HG02571 (cell line): ENCODE measurements around the gene TMCC1.
"Not testable (repeated sequence)": the region's sequence is repeated elsewhere in the genome, so short reads cannot be mapped to it uniquely, and the experiment has no call there.

Experiments
- ATAC-seq: cut with Tn5 transposase; IDR thresholded peaks from one replicate; pipeline ENCODE4 v1.9.1; 2021; ENCODE audit warnings: mild to moderate bottlenecking, moderate library complexity; ENCODE audit not compliant: unreplicated experiment

The TMCC1 gene

DNA sequence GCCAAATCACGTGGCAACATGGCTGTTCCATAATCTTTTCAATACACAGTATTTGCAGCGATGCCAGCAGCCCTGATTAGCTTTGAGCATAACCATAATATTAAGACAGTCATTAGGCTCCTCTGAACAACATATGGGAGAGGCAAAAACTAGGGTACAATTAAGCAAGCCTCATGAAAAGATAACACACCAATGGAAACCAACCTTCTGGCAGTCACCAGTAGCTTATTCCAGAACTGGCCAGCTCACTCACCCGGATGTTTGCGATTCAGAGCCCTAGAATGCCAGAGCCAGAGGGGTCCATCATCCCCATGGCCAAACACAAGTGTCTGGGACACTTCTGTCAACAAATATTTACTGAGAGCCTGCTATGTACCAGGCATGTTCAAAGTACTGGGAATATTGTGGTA lies 238.2 kb downstream of the TMCC1 start:
- ATAC-seq: no peak

GRCh38 chr3:129654131-129654530 lies 239.4 kb downstream of the TMCC1 start:
- ATAC-seq: no peak

DNA sequence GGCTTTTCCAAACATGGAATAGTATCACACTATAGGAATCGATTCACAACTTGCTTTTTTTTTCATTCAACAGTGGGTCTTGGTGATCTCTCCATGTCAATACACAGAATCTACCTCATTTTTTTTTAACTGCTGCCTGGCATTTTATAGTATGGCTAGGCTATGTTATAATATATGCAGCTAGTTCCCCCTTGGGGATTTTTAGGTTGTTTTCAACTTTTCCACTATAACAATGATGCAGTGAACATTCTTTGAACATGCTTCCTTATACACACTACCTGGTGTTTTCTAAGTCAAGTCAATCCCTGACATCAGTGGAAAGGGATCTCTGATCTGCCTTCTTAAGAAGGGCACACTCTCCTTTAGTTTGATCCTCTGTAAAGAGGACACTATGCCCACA lies 240.5 kb downstream of the TMCC1 start:
- ATAC-seq: no peak

GRCh38 chr3:129651435-129652202 lies 241.9 kb downstream of the TMCC1 start:
- ATAC-seq: no peak

- ATAC-seq: no peak
Observed at GRCh38 chr3:129650256-129650872, 243.1 kb downstream of the TMCC1 start.

DNA sequence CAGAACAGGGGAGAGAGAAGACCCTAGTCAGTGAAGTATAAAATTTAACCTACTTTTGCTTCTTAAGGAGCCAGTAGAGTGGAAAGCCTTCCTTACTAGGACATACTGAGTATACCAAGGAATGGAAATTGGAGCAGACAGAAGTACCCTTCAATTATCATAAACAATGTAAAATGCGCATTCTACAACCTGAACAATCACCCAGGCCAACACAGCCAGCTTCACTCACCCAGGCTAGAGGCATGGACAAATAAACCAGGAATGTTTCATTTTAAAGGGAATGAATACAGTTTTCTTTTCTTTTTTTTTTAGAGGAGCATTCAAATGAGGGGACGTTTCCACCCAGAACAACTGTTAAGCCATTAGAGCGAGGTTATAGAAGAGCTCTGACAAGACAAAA lies 245.1 kb downstream of the TMCC1 start:
- ATAC-seq: no peak

GRCh38 chr3:129645286-129645685 lies 248.2 kb downstream of the TMCC1 start:
- no peak for ATAC-seq

- ATAC-seq: no peak
Observed at GRCh38 chr3:129644836-129645235, 248.7 kb downstream of the TMCC1 start.

- ATAC-seq: not testable (repeated sequence)
Observed at GRCh38 chr3:129641567-129642260, 251.8 kb downstream of the TMCC1 start.

GRCh38 chr3:129640985-129641384 lies 252.5 kb downstream of the TMCC1 start:
- ATAC-seq: not testable (repeated sequence)

DNA sequence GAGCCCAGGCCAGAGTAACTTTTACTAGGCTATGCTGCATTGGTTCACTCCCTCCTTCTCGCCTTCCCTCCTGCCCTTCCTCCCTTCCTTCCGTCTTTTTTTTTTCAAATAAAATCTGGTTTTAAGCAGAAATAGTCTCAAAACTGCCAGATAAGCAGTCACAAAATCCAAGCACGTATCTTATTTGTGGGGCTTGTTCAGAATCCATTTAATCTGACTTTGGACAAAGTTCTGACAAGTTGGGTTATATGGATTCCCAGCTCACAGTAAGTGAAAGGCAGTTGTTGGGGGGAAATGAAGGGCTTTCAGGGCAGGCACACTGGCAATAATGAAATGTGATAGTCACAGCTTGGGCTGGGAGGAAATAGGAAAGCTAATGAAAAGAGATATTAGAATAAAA lies 255.0 kb downstream of the TMCC1 start:
- ATAC-seq: no peak

DNA sequence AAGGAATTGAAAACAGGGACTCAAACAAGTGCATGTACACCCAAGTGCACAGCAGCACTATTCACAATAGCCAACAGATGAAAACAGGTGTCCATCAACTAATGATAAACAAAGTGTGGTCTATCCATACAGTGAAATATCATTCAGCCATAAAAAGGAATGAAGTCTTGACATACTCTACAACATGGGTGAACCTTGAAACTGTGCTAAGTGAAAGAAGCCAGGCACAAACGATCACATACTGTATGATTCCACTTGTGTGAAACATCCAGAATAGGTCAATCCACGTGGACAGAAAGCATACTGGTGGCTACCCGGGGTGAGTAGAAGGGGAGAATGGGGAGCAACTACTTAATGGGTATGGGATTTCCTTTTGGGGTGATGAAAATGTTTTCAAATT lies 257.4 kb downstream of the TMCC1 start:
- no peak for ATAC-seq

DNA sequence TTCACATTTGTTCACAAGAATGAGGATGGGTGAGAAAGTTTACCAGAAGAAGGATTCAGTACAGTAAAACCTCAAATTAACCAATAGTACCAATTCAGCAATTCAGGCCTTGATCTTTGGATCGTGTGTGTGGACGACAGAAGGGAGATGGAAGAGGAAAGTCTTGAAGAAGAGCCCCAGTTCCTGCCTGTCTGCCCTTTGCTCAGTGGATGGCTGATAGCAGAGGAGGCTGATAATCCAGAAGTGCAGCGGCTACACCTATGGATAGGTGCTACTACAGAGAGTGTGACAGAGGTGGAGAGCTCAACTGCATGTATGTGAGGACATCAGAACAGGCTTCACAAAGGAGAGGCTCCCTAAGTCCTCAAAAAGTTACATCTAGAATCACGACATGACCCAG lies 257.9 kb downstream of the TMCC1 start:
- ATAC-seq: no peak

DNA sequence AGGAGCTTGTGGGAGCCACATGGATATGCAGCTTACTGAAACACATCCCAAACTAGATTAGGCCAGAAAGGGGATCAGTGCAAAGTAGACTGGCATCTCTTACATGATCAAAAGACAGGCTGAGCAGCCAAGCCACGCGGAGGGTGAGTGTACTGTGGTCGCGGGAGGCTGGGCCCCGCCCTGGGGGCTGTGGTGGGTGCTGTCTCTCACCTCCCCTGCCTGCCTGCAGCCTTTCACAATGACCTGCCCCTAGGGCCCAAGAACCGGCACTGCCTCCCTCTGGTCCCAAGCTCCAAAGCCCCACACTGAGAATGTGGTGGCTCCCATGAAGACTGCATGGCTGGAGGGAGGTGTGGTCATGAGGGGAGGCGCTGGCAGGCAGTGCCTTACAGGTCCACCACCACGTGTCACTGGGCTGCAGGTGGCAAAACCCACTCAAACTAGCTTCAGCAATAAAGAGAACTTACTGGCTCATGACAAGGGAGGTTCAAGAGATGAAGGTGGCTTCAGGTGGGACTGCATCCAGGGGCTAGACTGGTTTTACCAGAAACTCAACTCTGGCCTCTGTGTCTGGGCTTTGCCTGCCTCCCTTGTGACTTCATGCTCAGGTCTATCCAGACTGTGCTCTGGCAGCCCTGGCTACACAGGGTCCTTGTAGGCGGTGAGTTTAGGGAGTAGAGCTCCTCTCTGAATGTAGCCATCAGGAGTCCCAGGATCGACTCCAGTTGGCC lies 259.6 kb downstream of the TMCC1 start:
- no peak for ATAC-seq

DNA sequence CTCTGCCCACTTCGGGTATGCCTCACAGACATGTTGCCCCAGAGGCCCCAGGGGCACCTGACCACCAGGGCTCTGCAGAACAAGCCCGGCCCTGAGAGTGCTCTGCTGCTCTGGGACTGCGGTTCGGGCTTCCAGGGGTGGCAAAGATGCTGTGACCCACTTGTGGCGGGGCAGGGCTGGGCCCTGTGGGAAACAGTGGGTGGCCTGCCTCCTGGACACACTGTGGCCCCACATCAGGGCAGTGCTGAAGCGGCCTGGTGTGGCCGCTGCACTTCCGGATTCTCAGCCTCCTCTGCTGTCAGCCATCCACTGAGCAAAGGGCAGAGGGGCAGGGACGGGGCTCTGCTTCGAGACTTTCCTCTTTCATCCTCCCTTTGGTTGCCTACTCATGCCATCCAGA lies 260.5 kb downstream of the TMCC1 start:
- ATAC-seq: no peak

DNA sequence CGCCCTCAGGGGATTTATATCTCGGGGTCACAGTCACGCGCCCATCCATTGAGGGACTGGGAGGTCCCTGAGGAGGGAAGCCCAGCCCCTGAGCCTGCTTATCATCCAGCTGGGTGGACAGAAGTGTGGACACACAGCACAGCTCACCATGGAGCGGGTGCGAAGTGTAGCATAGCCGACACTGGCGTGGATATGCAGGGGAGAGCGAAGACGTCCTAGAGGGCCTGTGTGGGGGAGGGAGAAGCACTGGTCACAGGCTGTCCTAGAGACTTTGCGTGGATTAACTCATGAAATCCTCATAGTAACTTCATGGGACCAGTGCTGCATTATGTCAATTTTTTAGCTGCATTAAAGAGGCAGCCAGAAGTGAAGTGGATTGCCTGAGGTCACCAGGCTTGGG lies 261.0 kb downstream of the TMCC1 start:
- no peak for ATAC-seq

GRCh38 chr3:129632056-129632455 lies 261.5 kb downstream of the TMCC1 start:
- ATAC-seq: no peak

DNA sequence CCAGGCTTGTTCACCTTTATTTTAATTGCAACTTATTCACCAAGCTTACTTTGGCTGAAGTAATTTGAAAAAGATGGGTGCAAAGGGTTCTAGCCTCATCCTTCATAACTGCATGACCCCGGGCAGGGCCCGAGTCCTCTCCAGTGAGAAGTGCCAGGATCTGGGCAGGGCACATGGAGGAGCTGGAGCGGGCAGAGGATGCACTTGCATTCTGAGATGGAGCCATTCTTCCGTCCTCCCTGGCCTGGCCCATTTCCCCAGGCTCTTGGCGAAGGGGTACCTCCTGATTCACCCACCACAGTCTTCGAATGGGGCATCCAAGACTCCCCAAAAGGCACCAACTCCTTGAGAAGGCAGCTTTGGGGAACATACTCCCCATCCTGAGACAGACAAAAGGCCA lies 264.5 kb downstream of the TMCC1 start:
- ATAC-seq: no peak

DNA sequence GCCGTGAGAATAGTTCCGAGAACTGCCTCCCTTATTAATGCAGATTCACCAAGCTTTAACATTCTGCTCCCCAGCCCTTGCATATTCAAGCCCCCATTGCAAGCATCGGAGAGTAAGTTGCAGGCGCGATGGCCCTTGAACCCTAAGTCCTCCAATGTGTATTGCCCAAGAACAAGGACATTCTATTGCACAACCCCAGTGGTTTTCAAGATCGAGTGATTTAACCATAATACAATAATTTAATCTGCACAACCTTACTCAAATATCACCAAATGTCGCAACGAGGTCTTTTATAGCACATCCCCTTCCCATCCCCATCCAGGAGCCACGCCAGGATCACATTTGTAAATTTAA lies 265.4 kb downstream of the TMCC1 start:
- ATAC-seq: no peak

GRCh38 chr3:129627350-129628168 lies 266.0 kb downstream of the TMCC1 start:
- ATAC-seq: peak; percentile 44
